Naive thymus-derived CD8-positive, alpha-beta T cell (primary cell): Measurements from ENCODE around the gene C20orf96. TPM values are rescaled to one million over a fixed set of nuclear protein-coding genes. Genes with fewer than 3 reads are reported as not detected.
A peak's percentile ranks its signal among the peaks of the same experiment; 100 is the strongest.

Experiments used
- ATAC-seq, 2 donors: fragments of 150-1000 bp; cut with Tn5 transposase in 1 of 2; sonication (Bioruptor Pico), chemical (Tn5 transposase) in 1 of 2; 1 replicate in 1 of 2; 2 replicates in 1 of 2; pipeline ENCODE4 v1.10.0; 2021; ENCODE audit warnings: mild to moderate bottlenecking in 2 of 2, moderate library complexity in 2 of 2
- POLR2A ChIA-PET: fragments of 350-600 bp; sonication (Branson Sonifier 250); formaldehyde crosslinking; loops from one replicate; lab custom pipeline; 2021; ENCODE audit warnings: antibody characterized with exemption; lab: Charles Lee
- DNase-seq, 10 donors: peaks; one replicate each; pipeline versions ENCODE4 v3.0.0 to v3.0.0-alpha.2; 2020 to 2022
- H3K27ac Mint-ChIP-seq, 10 donors: one replicate each; pipeline ENCODE4 v1.8.0; 2020 to 2022; ENCODE audit warnings: mild to moderate bottlenecking in 10 of 10, mixed read lengths in 10 of 10, moderate library complexity in 4 of 10, inconsistent platforms in 1 of 10
- H3K27me3 Mint-ChIP-seq, 5 donors: one replicate each; pipeline ENCODE4 v1.8.0; 2021 to 2022; ENCODE audit warnings: mixed read lengths in 5 of 5
- H3K36me3 Mint-ChIP-seq, 3 donors: one replicate each; pipeline ENCODE4 v1.8.0; 2020 to 2022; ENCODE audit warnings: mixed read lengths in 3 of 3, mild to moderate bottlenecking in 2 of 3, inconsistent platforms in 1 of 3
- H3K4me1 Mint-ChIP-seq, 4 donors: one replicate each; pipeline ENCODE4 v1.8.0; 2021 to 2022; ENCODE audit warnings: mixed read lengths in 4 of 4
- H3K4me3 Mint-ChIP-seq, 10 donors: one replicate each; pipeline ENCODE4 v1.8.0; 2020 to 2022; ENCODE audit warnings: mild to moderate bottlenecking in 10 of 10, mixed read lengths in 10 of 10, moderate library complexity in 6 of 10, inconsistent platforms in 1 of 10
- H3K9me3 Mint-ChIP-seq, 9 donors: one replicate each; pipeline ENCODE4 v1.8.0; 2020 to 2022; ENCODE audit warnings: mixed read lengths in 9 of 9, mild to moderate bottlenecking in 3 of 9, inconsistent platforms in 1 of 9, moderate library complexity in 1 of 9
- polyA plus RNA-seq, 3 donors: library from polyadenylated mRNA; unstranded; fragments of 300-500 nt; fragmentation: Illumina TruSeq; gene quantifications; one replicate each; pipeline ENCODE4 v1.2.3, GENCODE V29; 2021
- total RNA-seq, 8 experiments: library from RNA in 2 of 8; stranded (reverse) in 2 of 8; gene quantifications; one replicate each; pipeline ENCODE4 v1.2.3 and lab custom pipeline; 2021 to 2026

Gene C20orf96
- total and polyA plus RNA-seq, 5 experiments from 2014 or later, result 0.46 to 5.7 (median 0.80) TPM

DNA sequence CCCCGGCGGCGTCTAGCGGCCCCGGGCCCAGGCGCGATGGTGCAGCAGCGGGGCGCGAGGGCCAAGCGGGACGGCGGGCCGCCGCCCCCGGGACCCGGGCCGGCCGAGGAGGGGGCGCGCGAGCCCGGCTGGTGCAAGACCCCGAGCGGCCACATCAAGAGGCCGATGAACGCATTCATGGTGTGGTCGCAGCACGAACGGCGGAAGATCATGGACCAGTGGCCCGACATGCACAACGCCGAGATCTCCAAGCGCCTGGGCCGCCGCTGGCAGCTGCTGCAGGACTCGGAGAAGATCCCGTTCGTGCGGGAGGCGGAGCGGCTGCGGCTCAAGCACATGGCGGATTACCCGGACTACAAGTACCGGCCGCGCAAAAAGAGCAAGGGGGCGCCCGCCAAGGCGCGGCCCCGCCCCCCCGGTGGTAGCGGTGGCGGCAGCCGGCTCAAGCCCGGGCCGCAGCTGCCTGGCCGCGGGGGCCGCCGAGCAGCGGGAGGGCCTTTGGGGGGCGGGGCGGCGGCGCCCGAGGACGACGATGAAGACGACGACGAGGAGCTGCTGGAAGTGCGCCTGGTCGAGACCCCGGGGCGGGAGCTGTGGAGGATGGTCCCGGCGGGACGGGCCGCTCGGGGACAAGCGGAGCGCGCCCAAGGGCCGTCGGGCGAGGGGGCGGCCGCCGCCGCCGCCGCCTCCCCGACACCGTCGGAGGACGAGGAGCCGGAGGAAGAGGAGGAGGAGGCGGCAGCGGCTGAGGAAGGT, 35.5 kb upstream of the C20orf96 start:
- no peaks in the 10 kb centered on the region for H3K27me3 Mint-ChIP-seq
- H3K4me3 Mint-ChIP-seq, result peak overlapping the region; percentile 81 to 91 (median 84)
- peaks cover 14 to 47% (median 43%) of the 10 kb centered on the region in 4 donors for H3K4me1 Mint-ChIP-seq
- peak overlapping the region in 7 of 10 donors; percentile 85 to 94 (median 91) for H3K27ac Mint-ChIP-seq
- H3K9me3 Mint-ChIP-seq, result no peaks in the 10 kb centered on the region
- peak in 9 of 10 donors; percentile 31 to 75 (median 54) for DNase-seq
- peak in 1 of 2 donors; percentile 4 for ATAC-seq
- POLR2A ChIA-PET, result interaction anchor here (1.3 to 5.5 kb wide), 9 partner anchors 12 to 217 kb away, joined by 3 to 140 read pairs (median 8); partner anchors contain the start of genes CSNK2A1, RBCK1 and ZCCHC3
- H3K36me3 Mint-ChIP-seq, result no peaks in the 10 kb centered on the region

DNA sequence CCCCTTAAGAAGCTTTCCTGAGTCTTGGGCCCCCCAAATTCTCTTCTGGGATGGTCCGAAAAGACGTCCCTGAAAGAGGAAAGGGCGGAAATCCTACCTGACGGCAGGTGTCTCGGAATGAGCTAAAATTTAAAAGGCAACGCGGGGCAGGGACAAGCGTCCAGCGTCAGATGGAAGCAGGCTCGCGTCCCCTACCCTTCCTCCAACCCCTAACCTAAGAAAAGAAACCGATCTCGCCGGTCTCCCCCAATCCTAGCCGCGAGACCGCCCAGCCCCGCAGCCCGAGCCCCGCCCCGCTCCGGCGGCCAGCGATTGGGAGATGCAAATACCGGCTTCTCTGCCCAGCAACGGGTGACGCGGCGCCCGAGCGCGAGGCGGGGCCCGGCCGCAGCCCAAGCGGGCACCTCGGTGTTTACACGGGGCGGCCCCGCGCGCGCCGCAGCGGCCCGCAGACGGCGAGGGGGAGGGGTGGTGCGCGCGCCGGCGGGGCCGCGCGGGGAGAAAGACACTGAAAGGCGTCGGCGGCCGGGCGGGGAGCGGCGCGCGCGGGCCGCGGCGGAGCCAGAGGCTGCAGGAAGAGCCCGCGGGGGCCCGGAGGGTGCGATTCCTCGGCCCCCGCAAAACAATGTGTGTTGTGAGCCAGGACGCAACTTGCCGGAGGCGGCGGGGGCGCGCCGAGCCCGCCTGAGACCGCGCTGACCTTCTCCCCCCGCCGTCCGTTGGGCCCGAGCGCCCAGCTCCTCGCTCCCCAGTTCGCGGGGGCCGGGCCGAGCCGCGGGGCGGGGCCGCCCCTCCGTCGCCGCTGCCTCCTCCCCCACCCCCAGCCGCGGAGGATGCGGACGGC, 34.7 kb upstream of the C20orf96 start, which contains the start of gene SOX12:
Gene SOX12 (plus strand): TSS at position 508 of the 844 bp plus-strand sequence. CDS start 373 bp downstream, outside the sequence.
- POLR2A ChIA-PET, result interaction anchor here (0.5 to 5.5 kb wide), 11 partner anchors 11 to 219 kb away, joined by 3 to 140 read pairs (median 8); partner anchors contain the start of genes CSNK2A1, RBCK1, TBC1D20 and ZCCHC3
- Mint-ChIP-seq H3K9me3 (no peaks in the 10 kb centered on the region), H3K27me3 (no peaks in the 10 kb centered on the region), H3K36me3 (no peaks in the 10 kb centered on the region), H3K4me3 (peak within 1 kb of the TSS; percentile 87 to 96 (median 92)), H3K4me1 (peaks cover 12 to 42% (median 38%) of the 10 kb centered on the region in 4 donors), H3K27ac (peak within 1 kb of the TSS; percentile 61 to 97 (median 95))
- DNase-seq (peak; percentile 91 to 98 (median 96)), ATAC-seq (peak; percentile 60 to 68)

DNA sequence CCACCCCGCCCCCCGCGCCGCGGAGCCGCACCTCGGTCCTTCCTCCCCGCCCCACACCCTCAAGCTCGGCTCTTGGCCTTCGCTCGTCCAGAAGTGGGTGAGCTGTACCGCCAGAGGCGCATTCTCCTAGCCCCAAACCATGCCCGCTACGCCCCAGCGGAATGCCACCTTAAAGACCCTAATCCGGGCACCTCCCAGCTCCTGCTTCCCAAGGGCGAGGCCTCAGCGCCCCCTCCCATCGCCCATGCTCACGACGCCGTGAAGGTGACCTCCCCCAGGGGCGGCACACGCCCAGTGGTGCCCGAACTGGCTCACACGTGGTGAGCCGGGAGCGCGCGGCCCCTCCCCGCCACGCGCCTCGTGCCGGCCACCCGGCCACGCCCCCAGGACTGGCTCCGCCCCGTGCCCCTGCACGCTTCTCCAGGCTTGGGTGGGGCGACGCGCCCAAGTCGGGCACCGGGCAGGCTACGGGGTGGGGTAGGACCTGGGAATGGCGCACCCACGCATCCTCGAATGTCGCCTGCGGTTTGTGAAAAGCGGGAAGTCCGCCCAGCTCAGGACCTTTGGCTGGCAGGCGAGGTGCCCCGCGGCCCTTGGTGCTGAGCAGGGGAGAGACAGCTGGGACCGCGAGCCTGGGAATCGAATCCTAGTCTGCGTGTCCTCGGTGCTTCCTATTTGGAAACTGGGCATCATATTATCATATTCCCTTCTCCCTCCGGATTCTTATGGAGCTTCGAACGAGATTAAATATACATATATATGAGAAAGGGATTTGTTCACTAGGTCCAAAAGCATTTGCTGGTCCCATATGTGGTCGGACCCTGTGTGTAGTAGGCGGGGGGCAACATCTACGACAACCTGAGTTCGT, 33.9 kb upstream of the C20orf96 start:
- no peaks in the 10 kb centered on the region for H3K9me3 Mint-ChIP-seq
- H3K27me3 Mint-ChIP-seq, result no peaks in the 10 kb centered on the region
- ATAC-seq, result peak; percentile 53 to 60
- H3K36me3 Mint-ChIP-seq, result no peaks in the 10 kb centered on the region
- POLR2A ChIA-PET, result interaction anchor here (0.6 to 5.5 kb wide), 10 partner anchors 12 to 796 kb away, joined by 3 to 140 read pairs (median 8); partner anchors contain the start of genes RBCK1, TBC1D20 and ZCCHC3
- peak; percentile 79 to 93 (median 88) for DNase-seq
- H3K4me3 Mint-ChIP-seq, result peak overlapping the region; percentile 87 to 96 (median 92)
- H3K4me1 Mint-ChIP-seq, result peaks cover 9 to 33% (median 29%) of the 10 kb centered on the region in 4 donors
- H3K27ac Mint-ChIP-seq, result peak overlapping the region; percentile 61 to 97 (median 95)

- peaks cover 0 to 4% (median 3%) of the 10 kb centered on the region in 4 donors for H3K4me1 Mint-ChIP-seq
- ATAC-seq, result no peak
- H3K9me3 Mint-ChIP-seq, result no peaks in the 10 kb centered on the region
- H3K27ac Mint-ChIP-seq, result no peak overlapping the region
- no peak for DNase-seq
- no peak overlapping the region for H3K4me3 Mint-ChIP-seq
- POLR2A ChIA-PET, result no interaction called here
- H3K27me3 Mint-ChIP-seq, result no peaks in the 10 kb centered on the region
- H3K36me3 Mint-ChIP-seq, result no peaks in the 10 kb centered on the region
Measured at GRCh38 chr20:316316-317068, 25.9 kb upstream of the C20orf96 start.

DNA sequence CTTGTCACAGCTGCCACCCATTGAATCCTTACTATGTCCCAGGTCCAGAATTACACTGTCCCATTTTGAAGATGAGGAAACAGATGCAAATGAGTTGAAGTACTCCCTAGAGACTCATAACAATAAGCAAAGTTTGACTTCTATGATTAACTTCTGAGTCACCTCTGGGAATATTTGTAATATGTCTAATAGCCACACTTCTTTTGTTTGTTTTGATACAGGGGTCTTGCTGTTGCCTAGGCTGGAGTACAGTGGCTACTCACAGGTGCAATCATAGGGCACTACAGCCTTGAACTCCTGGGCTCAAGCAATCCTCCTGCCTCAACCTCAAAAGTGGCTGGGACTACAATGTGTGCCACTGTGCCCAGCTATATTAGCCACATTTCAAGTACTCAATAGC, 23.4 kb upstream of the C20orf96 start:
- DNase-seq (no peak), ATAC-seq (no peak)
- Mint-ChIP-seq H3K4me3 (no peak overlapping the region), H3K27me3 (no peaks in the 10 kb centered on the region), H3K9me3 (no peaks in the 10 kb centered on the region), H3K36me3 (no peaks in the 10 kb centered on the region), H3K4me1 (peaks cover 13 to 19% (median 17%) of the 10 kb centered on the region in 4 donors), H3K27ac (no peak overlapping the region)
- POLR2A ChIA-PET, result interaction anchor here (0.9 kb wide), 1 partner anchor 12 kb away, joined by 3 read pairs; no protein-coding TSS in a partner anchor

DNA sequence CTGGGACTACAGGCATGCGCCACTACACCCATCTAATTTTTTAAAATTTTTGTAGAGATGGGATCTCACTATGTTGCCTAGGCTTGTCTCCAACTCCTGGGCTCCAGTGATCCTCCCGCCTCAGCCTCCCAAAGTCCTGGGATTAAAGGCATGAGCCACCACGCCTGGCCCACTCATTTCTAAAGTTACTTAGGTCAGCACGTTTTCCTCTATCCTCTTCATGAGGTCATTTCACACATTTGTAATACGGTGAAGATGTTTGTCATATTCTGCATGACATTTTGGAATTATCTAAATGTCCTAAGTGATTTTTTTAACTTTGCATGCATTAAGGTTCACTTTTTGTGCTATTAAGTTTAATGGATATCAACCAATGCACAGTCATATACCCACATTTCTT, 22.9 kb upstream of the C20orf96 start:
- DNase-seq, result no peak
- Mint-ChIP-seq H3K9me3 (no peaks in the 10 kb centered on the region), H3K4me1 (peaks cover 13 to 19% (median 17%) of the 10 kb centered on the region in 4 donors), H3K27me3 (no peaks in the 10 kb centered on the region), H3K36me3 (no peaks in the 10 kb centered on the region), H3K4me3 (no peak overlapping the region), H3K27ac (no peak overlapping the region)
- POLR2A ChIA-PET, result interaction anchor here (0.6 to 0.9 kb wide), 3 partner anchors 11 to 16 kb away, joined by 3 to 4 read pairs (median 3); partner anchors contain the start of gene ZCCHC3
- ATAC-seq, result no peak

DNA sequence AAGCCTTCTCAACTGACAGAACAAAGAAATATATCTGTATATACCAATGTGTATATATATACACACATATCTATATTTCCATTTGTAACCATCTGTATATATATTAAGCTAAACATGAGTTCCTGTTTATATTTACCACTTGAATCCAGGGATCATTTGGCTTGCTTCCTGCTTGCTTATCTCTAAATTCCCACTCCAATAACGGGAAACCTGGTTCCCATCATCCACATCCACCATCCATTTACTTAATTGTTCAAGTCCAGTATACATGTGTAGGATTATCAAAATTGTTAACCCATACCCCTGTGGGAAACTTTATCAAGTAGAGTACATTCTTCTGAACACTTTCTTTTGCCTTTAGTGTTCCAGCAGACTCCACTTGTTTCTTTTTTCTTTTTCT, 22.3 kb upstream of the C20orf96 start:
- POLR2A ChIA-PET, result interaction anchor here (0.6 to 0.9 kb wide), 2 partner anchors 11 to 15 kb away, joined by 3 to 4 read pairs; partner anchors contain the start of gene ZCCHC3
- Mint-ChIP-seq H3K27me3 (no peaks in the 10 kb centered on the region), H3K27ac (no peak overlapping the region), H3K9me3 (no peaks in the 10 kb centered on the region), H3K4me1 (peaks cover 13 to 19% (median 17%) of the 10 kb centered on the region in 4 donors), H3K36me3 (no peaks in the 10 kb centered on the region), H3K4me3 (peak overlapping the region in 1 of 10 donors; percentile 8)
- no peak for ATAC-seq
- no peak for DNase-seq

DNA sequence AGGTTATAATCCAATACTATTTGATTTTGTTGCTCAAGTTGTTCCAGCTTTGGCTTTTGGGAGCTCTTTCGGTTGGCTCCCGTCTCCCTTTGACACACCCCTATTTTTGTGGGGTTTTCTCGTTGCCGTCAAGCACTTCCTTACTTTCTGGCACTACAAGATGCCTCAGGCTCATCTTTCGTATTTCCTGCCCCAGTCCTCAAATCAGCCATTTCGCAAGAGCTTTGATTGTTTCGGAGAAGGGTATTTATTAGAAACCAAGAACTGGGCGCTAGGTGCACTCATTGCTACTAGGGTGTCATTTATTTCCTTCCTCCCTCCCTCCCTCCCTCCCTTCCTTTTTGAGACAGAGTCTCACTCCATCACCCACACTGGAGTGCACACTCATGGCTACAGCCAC, 21.5 kb upstream of the C20orf96 start:
- DNase-seq (no peak), ATAC-seq (no peak)
- Mint-ChIP-seq H3K27me3 (no peaks in the 10 kb centered on the region), H3K27ac (no peak overlapping the region), H3K4me1 (peaks cover 13 to 19% (median 17%) of the 10 kb centered on the region in 4 donors), H3K36me3 (no peaks in the 10 kb centered on the region), H3K4me3 (no peak overlapping the region), H3K9me3 (no peaks in the 10 kb centered on the region)
- POLR2A ChIA-PET, result no interaction called here

DNA sequence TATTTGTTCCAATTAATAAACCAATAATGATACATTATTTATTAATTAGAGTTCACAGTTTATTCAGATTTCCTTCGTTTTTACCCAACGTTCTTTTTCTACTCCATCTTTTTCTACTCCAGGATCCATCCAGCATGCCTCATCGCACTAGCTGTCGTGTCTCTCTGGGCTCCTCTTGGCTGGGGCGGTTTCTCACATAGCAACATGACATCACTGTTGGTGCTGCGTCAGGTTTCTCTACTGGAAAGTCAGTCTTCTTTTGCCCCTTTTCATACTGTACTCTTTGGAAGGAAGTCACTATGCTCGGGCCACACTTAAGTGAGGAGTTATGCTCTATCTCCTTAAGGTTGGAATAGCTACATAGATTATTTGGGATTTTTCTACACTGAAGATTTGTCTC, 21.1 kb upstream of the C20orf96 start:
- no peaks in the 10 kb centered on the region for H3K27me3 Mint-ChIP-seq
- POLR2A ChIA-PET, result no interaction called here
- H3K4me1 Mint-ChIP-seq, result peaks cover 13 to 19% (median 17%) of the 10 kb centered on the region in 4 donors
- no peak for DNase-seq
- H3K4me3 Mint-ChIP-seq, result peak overlapping the region in 5 of 10 donors; percentile 34 to 75 (median 63)
- no peak overlapping the region for H3K27ac Mint-ChIP-seq
- H3K36me3 Mint-ChIP-seq, result no peaks in the 10 kb centered on the region
- no peaks in the 10 kb centered on the region for H3K9me3 Mint-ChIP-seq
- ATAC-seq, result no peak

- peak overlapping the region; percentile 81 to 93 (median 87) for H3K4me3 Mint-ChIP-seq
- no peaks in the 10 kb centered on the region for H3K27me3 Mint-ChIP-seq
- H3K9me3 Mint-ChIP-seq, result no peaks in the 10 kb centered on the region
- ATAC-seq (no peak), DNase-seq (no peak)
- no peaks in the 10 kb centered on the region for H3K36me3 Mint-ChIP-seq
- peak overlapping the region in 5 of 10 donors; percentile 23 to 92 (median 83) for H3K27ac Mint-ChIP-seq
- H3K4me1 Mint-ChIP-seq, result peaks cover 11 to 19% (median 17%) of the 10 kb centered on the region in 4 donors
- POLR2A ChIA-PET, result interaction anchor here (0.7 to 3.6 kb wide), 5 partner anchors 10 to 84 kb away, joined by 3 to 20 read pairs (median 3); partner anchors contain the start of genes SOX12 and ZCCHC3
Measured at GRCh38 chr20:310645-311044, 20.1 kb upstream of the C20orf96 start.
